GM18868 (cell line): Measurements from ENCODE around the gene PHLDB1.

ENCODE experiments used
- ATAC-seq: cut with Tn5 transposase; IDR thresholded peaks from one replicate; pipeline ENCODE4 v1.9.1; 2021; ENCODE audit warnings: mild to moderate bottlenecking, moderate library complexity; ENCODE audit not compliant: unreplicated experiment

PHLDB1 gene

GRCh38 chr11:118621784-118622375 lies 14.5 kb downstream of the PHLDB1 start:
- no peak for ATAC-seq

DNA sequence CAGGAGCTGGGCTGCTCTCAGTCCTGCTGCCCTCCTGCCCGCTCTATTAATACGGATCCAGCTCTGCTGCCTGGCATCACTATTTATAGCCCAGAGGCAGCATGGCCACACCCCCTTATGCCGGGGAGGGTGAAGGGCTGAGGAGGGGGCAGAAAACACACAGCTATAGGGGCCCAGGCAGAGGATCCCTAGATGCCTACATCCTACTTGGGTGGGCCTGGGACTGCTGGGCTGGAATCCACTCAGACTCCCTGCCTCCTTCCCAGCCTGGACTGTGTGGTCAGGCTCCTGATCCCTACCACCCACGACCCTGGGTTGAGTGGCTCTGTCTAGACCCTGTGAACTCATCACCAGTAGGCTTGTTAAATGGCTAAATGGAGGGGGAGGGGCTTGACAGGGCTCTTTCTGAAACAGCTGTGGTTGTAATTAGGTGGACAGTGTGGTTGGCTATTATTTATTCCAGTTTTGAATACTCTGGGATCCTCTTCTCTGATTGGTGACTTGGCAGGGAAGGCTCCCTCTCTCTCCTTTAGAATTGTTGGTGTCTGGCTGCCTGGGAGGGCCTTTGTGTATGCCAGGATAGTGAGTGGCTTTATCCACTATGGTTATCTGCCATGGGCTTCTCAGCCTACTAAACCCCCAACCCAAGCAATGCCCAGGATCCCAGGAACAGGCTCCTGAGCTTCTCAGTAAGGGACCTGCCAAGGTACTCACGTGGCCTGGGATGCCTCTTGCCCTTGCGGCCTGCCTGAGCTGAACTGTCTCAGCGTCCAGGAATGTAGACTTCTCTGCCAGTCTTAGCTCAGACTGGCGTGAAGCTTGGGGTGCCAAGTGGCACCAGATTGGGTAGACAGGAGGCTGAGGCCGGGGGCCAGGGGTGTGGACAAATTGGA lies 15.2 kb downstream of the PHLDB1 start:
- no peak for ATAC-seq

GRCh38 chr11:118623269-118623655 lies 15.8 kb downstream of the PHLDB1 start:
- no peak for ATAC-seq

GRCh38 chr11:118625036-118625690 lies 17.7 kb downstream of the PHLDB1 start:
- ATAC-seq, result no peak

DNA sequence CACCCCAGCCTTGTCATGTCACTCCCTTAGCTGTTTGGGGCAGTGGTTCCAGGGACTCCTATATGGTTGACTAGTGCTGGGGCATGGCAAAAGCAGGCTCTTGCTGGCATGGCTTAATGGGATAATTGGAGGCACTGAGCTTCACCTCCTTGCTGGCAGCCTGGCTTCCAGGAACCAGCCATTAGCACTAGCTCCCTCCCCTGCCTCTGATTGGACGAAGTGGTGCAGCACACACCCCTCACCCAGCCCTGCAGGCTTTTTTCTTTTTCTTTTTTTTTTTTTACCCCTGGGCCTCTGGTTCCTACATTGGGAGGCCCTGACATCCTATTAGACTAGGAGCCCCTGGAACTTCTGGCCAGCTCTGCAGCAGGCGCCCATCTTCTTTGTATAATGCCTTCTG lies 18.6 kb downstream of the PHLDB1 start:
- ATAC-seq, result no peak

GRCh38 chr11:118627566-118627965 lies 20.2 kb downstream of the PHLDB1 start:
- no peak for ATAC-seq

- no peak for ATAC-seq
These were observed 20.6 kb downstream of the PHLDB1 start for GRCh38 chr11:118628031-118628430.

GRCh38 chr11:118628432-118628831 lies 21.0 kb downstream of the PHLDB1 start:
- ATAC-seq, result no peak

GRCh38 chr11:118628861-118629549 lies 21.6 kb downstream of the PHLDB1 start:
- no peak for ATAC-seq

DNA sequence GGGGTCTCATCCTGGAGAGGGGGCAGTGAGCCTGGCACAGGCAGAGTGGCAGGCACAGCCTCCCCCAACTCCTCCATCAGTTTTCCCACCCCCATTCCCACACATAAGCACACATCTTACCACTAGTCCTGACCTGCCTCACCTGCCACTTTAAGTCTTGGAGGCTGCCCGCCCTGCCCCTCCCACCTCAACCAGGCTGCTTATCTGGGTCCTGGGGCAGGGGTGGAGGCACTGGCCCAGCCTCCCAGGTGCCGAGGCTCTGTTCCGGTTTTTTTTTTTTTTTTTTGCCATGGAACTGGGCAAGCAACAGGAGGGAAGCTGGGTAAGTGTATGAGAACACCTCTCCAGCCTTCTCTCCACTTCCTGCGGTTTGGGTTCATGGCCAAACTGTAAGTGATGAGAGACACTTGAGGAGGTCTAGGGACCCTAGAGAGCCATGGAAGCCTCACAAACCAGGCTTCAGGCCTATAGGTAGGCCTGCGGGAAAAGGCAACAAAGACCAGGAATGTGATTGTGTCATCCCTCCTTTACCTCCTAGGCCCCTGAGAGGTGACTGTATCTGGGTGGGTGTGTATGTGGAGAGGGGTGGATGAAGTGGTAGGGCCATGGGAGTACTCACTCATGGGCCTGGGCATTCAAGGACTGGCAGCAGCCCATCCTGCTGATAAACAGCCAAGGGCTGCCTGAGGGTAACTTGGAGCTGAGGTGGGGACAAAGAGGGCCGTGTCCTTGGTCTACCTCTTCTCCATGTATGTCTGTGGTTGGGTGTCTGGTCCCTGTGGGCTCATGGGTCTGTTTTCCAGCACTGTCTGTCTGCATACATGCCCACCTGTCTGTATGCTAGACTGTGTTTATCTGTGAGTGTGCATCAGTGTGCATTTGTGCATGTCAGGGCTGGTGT lies 22.6 kb downstream of the PHLDB1 start:
- ATAC-seq, result no peak

GRCh38 chr11:118631142-118631909 lies 23.9 kb downstream of the PHLDB1 start:
- no peak for ATAC-seq

DNA sequence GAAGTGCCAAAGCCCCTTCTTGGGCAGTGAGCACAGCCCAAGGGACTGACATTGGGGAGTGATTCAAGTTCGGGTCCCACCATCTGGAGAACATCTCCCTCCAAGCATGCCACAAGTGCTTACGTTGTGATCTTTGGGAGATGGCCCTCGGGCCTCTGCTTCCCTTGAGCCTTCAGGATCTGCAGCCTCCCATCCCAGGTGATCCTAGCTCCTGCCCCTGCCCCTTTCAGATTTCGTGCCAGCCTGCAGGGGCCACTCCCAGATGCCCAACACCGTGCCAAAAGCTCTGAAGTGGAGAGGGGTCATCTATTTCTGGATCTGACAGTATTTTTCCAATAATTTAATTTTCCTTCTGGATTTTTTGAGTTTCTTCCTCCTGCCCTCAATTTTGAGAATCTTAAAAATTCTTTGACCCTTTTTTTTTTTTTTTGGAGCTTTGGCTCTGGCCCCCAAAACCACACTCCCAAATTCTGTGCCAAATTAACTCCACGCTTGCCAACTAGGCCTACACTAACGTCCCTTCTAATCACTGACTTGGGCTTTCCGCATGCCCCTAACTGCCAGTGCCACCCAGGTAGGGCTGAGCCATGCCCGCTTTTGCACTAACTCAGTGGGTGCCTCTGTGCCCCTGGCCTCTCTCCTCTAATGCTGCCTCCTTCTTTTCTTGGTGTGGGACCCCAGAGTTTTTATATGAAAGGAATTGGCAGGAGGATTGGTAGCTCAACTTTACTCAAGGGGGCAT lies 25.3 kb downstream of the PHLDB1 start:
- ATAC-seq, result no peak

GRCh38 chr11:118633319-118633690 lies 25.9 kb downstream of the PHLDB1 start:
- no peak for ATAC-seq

DNA sequence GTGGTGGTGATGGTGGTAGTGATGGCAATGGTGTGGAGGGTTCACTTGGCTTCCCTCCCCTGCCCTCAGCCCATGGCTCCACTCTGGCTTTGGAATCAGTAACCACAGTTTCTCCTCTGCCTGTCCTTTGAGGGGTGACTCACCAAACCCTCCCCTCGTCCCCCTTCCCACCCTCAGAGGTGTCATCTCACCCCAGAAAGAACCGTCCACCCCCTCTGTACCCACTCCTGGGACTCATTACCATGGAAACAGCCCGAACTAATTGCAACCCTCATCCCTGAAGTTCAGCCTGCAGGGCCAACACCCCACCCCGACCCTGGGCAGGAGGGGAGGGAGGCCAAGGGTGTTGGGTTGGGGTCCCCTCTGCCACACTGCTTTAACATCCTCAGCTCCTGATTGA lies 26.6 kb downstream of the PHLDB1 start:
- ATAC-seq, result no peak

GRCh38 chr11:118634431-118635236 lies 27.2 kb downstream of the PHLDB1 start:
- ATAC-seq, result no peak

- no peak for ATAC-seq
These were observed 27.8 kb downstream of the PHLDB1 start for GRCh38 chr11:118635237-118635591.

- no peak for ATAC-seq
These were observed 28.2 kb downstream of the PHLDB1 start for GRCh38 chr11:118635642-118636041.

- no peak for ATAC-seq
These were observed 29.3 kb downstream of the PHLDB1 start for GRCh38 chr11:118636569-118637290.
